ENCODE measurements around the gene CA4. TPM values are rescaled to one million over a fixed set of nuclear protein-coding genes. Genes with fewer than 3 reads are reported as not detected.
"Not testable (repeated sequence)": the region's sequence is repeated elsewhere in the genome, so short reads cannot be mapped to it uniquely, and the experiment has no call there.

The CA4 gene
- total RNA-seq, result 0.20 TPM in 1 of 2 replicates, not detected in the other

- DNase-seq (ENCODE audit: low read depth, low spot score), result no peak
These were observed at the start of gene CA4 for GRCh38 chr17:60149691-60150582. Gene CA4, plus strand, starts transcription at chr17:60149973. Its CDS starts 62 bp downstream, at chr17:60150035.

GRCh38 chr17:60100577-60100976 is 49.2 kb upstream of the CA4 start:
- DNase-seq (ENCODE audit: low read depth, low spot score), result not testable (repeated sequence)

- DNase-seq (ENCODE audit: low read depth, low spot score), result not testable (repeated sequence)
These were observed 47.6 kb upstream of the CA4 start for GRCh38 chr17:60102015-60102631.

- no peak for DNase-seq (ENCODE audit: low read depth, low spot score)
These were observed 47.1 kb upstream of the CA4 start for GRCh38 chr17:60102632-60103096.

- DNase-seq (ENCODE audit: low read depth, low spot score), result no peak
These were observed 45.8 kb upstream of the CA4 start for GRCh38 chr17:60103957-60104356.

- DNase-seq (ENCODE audit: low read depth, low spot score), result no peak
These were observed 43.3 kb upstream of the CA4 start for GRCh38 chr17:60106340-60107059.

GRCh38 chr17:60107526-60108257 is 42.1 kb upstream of the CA4 start:
- no peak for DNase-seq (ENCODE audit: low read depth, low spot score)

- not testable (repeated sequence) for DNase-seq (ENCODE audit: low read depth, low spot score)
These were observed 41.5 kb upstream of the CA4 start for GRCh38 chr17:60108309-60108708.

- DNase-seq (ENCODE audit: low read depth, low spot score), result no peak
These were observed 41.1 kb upstream of the CA4 start for GRCh38 chr17:60108712-60109111.

GRCh38 chr17:60109161-60109560 is 40.6 kb upstream of the CA4 start:
- DNase-seq (ENCODE audit: low read depth, low spot score), result no peak

GRCh38 chr17:60110586-60110985 is 39.2 kb upstream of the CA4 start:
- no peak for DNase-seq (ENCODE audit: low read depth, low spot score)

GRCh38 chr17:60111661-60112060 is 38.1 kb upstream of the CA4 start:
- not testable (repeated sequence) for DNase-seq (ENCODE audit: low read depth, low spot score)

GRCh38 chr17:60115364-60115763 is 34.4 kb upstream of the CA4 start:
- DNase-seq (ENCODE audit: low read depth, low spot score), result not testable (repeated sequence)

GRCh38 chr17:60116196-60116595 is 33.6 kb upstream of the CA4 start:
- DNase-seq (ENCODE audit: low read depth, low spot score), result not testable (repeated sequence)

- not testable (repeated sequence) for DNase-seq (ENCODE audit: low read depth, low spot score)
These were observed 30.6 kb upstream of the CA4 start for GRCh38 chr17:60119162-60119561.

GRCh38 chr17:60119807-60120748 is 29.7 kb upstream of the CA4 start:
- not testable (repeated sequence) for DNase-seq (ENCODE audit: low read depth, low spot score)

GRCh38 chr17:60127068-60128064 is 22.4 kb upstream of the CA4 start:
- DNase-seq (ENCODE audit: low read depth, low spot score), result no peak

GRCh38 chr17:60128171-60128859 is 21.5 kb upstream of the CA4 start:
- no peak for DNase-seq (ENCODE audit: low read depth, low spot score)
